GM18861 (cell line): ENCODE measurements around the gene TIMM17A.
"Not testable (repeated sequence)": the region's sequence is repeated elsewhere in the genome, so short reads cannot be mapped to it uniquely, and the experiment has no call there.

Experiments
- ATAC-seq: cut with Tn5 transposase; IDR thresholded peaks from one replicate; pipeline ENCODE4 v1.9.1; 2021; ENCODE audit not compliant: unreplicated experiment

Gene TIMM17A

DNA sequence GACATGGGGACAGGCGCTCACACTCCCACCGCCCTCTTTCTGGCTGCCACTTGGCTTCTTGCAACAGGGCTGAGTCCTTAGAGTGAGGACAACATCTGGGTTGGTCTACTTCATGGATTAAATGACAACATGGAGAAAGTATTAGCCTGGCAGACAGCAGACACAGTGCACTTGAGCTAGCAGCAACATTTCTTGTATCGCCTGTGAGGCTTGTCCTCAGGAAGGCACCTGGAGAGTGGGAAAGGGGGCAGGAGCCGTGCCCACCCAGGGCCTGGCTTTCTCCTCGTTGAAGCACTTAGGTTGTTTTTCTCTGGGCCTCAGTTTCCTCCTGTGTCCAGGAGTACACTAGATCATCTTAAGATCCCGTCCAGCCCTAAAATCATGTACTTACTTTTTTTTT is 58.8 kb downstream of the TIMM17A start:
- ATAC-seq = no peak

DNA sequence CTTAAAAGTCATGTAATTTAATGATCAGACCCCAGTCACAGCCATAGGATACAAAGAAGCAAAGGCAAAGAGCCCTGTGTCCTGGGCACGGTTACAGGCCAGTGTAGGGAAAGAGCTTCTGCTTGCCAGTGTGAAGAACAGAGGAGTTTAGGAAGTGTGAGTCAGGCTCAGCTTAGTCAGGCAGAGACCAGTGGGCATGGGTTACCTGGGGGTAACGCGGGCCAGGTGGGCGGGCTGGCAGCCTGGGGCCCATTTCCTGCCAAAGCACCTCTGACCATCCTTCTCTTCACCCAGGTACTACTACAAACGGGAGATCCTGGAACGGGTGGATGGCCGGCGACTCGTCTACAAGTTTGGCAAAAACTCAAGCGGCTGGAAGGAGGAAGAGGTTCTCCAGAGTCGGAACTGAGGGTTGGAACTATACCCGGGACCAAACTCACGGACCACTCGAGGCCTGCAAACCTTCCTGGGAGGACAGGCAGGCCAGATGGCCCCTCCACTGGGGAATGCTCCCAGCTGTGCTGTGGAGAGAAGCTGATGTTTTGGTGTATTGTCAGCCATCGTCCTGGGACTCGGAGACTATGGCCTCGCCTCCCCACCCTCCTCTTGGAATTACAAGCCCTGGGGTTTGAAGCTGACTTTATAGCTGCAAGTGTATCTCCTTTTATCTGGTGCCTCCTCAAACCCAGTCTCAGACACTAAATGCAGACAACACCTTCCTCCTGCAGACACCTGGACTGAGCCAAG is 59.8 kb downstream of the TIMM17A start:
- ATAC-seq = no peak

DNA sequence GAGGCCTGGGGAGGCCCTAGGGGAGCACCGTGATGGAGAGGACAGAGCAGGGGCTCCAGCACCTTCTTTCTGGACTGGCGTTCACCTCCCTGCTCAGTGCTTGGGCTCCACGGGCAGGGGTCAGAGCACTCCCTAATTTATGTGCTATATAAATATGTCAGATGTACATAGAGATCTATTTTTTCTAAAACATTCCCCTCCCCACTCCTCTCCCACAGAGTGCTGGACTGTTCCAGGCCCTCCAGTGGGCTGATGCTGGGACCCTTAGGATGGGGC is 60.3 kb downstream of the TIMM17A start:
- ATAC-seq = no peak

DNA sequence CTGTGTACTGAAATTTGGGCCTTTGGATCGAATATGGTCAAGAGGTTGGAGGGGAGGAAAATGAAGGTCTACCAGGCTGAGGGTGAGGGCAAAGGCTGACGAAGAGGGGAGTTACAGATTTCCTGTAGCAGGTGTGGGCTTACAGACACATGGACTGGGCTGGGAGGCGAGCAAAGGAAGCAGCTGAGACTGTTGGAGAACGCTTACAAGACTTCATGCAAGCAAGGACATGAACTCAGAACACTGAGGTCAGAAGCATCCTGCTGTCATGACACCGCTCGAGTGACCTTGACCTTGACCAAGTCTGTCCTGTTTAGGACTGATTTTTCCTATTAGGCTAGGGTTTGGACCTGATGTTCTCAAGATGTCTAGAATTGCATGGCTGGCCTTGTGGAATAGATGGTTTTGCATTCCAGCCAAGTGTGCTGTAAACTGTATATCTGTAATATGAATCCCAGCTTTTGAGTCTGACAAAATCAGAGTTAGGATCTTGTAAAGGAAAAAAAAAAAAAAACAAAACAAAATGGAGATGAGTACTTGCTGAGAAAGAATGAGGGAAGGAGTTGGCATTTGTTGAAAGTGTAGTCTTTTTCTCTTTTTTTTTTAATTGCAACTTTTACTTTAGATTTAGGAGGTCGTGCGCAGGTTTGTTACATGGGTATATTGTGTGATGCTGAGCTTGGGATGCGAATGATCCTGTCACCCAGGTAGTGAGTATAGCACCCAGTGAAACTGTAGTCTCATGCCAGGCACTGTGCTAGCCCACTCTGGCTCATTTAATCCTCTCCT is 60.9 kb downstream of the TIMM17A start:
- no peak for ATAC-seq

DNA sequence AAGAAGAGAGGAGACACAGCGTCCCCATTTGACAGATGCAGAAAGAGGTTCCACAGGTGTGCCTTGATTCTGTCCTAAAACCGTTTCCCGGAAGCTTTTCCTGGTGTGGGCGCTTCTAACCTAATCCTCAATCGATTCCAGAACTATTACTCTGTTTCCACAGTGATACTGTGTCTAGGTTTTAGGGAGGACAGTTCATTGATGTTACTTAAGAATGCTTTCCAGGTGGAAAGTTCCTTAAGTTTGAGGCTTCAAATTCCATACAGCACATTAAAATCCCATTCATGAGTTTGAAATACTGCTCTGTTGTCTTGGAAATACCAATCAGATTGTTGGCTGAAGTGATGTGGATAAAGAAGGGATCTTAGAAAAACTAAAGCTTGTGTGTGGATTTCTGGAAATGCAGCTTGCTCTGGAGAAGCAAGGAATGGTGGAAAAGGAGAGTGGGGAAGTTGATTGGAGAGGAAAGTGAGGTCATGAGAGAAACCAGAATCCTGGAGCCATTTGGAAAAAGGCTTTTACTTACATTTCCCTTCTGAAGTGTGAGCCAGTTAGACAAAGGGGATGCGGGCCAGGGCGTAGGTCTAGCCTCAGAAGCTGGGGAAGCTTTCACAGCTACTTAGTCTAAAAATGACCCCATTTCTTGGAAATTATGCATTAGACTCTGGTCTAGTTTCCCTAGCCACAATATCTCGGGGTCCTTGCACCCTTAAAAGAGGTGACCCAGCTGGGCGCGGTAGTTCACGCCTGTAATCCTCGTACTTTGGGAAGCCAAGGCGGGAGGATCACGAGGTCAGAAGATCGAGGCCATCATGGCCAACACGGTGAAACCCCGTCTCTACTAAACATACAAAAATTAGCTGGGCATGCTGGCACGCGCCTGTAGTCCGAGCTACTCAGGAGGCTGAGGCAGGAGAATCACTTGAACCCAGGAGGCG is 61.8 kb downstream of the TIMM17A start:
- ATAC-seq = no peak

DNA sequence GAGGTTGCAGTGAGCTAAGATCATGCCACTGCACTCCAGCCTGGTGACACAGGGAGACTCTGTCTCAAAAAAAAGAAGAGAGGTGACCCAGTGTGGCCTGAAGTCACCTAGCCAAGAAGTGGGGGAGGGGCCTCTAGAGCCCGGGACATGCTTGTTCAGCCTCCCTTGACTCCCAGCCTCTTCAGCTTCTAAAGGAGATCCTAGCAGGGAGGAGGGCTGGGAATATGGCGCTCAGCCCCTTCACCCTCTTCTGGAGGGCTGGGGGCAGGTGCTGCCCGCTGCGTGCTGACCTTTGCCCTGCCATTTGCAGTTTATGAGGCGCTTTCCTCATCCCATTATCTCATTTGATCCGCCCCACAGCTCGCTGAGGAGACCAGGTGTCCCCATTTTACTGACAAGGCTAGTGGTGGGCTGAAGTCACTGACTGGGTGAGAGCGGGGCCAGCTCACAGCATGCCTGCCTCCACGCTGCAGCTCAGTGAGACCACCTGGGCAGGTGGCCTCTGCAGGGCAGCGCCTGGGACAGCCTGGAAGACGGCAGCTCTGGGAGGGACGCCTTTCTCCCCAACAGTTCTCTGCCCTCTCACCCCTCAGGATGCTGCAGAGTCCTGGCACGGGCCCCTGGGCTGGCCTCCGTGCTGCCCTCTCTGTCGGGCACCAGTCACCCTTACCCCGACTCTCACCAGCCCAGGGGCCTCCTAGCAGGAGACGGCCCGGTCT is 62.6 kb downstream of the TIMM17A start:
- ATAC-seq = no peak

DNA sequence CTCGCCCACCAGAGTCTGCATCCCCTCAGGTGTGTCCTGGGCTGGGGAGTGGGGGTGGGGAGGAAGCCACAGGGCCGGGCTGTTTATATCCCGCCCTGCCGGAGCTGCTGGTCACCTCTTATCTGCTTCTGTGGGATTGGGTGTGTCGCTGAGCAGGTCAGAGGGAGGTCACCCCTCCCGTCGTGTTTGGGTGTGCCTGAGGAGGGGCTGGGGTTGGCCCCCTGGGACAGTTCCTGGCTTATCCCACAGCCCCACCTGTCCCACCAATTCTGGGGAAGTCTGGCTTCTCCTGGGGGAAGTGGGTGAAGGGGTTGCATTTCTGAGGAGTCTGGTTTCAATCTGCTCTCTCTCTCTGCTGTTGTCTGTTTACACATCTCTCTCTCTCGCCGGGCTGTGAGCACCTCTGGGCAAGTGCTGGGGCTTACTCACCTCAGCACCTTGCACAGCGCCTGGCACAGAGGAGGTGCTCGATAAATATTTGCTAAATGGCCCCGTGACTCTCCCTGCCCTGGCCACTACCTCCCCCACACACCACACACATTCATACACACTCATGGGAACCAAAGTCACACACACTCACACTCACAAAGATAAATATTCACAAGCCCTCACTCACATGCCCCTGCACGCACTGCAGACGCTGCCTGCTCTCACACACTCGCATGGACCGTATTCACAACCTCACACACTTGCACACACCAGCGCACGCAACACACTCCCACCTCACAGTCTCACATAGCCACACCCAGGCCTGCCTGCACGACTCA is 63.3 kb downstream of the TIMM17A start:
- no peak for ATAC-seq

DNA sequence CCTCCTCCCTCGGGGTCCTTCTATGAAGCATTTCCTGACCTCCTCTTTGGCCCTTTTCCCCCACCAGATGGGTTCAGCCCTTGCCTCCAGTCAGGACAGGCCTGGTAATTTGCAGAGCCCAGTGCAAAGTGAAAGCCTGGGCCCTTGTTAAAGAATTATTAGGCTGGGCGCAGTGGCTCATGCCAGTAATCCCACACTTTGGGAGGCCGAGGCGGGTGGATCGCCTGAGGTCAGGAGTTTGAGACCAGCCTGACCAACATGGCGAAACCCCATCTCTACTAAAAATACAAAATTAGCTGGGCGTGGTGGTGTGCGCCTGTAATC is 63.9 kb downstream of the TIMM17A start:
- not testable (repeated sequence) for ATAC-seq
